Stimulated activated naive CD8-positive, alpha-beta T cell treated with anti-CD3 and anti-CD28 coated beads, Interleukin-15, amount 100 ng/mL, for 72 hours (primary cell): Measurements from ENCODE around the gene CEP83.
"Not testable (repeated sequence)": the region's sequence is repeated elsewhere in the genome, so short reads cannot be mapped to it uniquely, and the experiment has no call there.

Experiments
- ATAC-seq: fragments of 150-1000 bp; cut with Tn5 transposase; 2 replicates; pipeline ENCODE4 v1.10.0; 2021; ENCODE audit warnings: mild to moderate bottlenecking, moderate library complexity
- DNase-seq, 2 donors: peaks; one replicate each; pipeline ENCODE4 v3.0.0; 2021 to 2022
- H3K27ac Mint-ChIP-seq, 2 donors: one replicate each; pipeline ENCODE4 v1.8.0; 2022; ENCODE audit warnings: mild to moderate bottlenecking in 2 of 2, mixed read lengths in 2 of 2, moderate library complexity in 2 of 2
- H3K27me3 Mint-ChIP-seq: one replicate; pipeline ENCODE4 v1.8.0; 2022; ENCODE audit warnings: mixed read lengths
- H3K4me1 Mint-ChIP-seq: one replicate; pipeline ENCODE4 v1.8.0; 2022; ENCODE audit warnings: mild to moderate bottlenecking, mixed read lengths
- H3K4me3 Mint-ChIP-seq, 2 donors: one replicate each; pipeline ENCODE4 v1.8.0; 2022; ENCODE audit warnings: mild to moderate bottlenecking in 2 of 2, mixed read lengths in 2 of 2, moderate library complexity in 1 of 2
- H3K9me3 Mint-ChIP-seq, 2 donors: one replicate each; pipeline ENCODE4 v1.8.0; 2022; ENCODE audit warnings: mixed read lengths in 2 of 2

CEP83 gene

GRCh38 chr12:94416613-94417012, 43.1 kb downstream of the CEP83 start:
- Mint-ChIP-seq H3K27ac (no peak overlapping the region), H3K4me3 (no peak overlapping the region), H3K4me1 (no peaks in the 10 kb centered on the region), H3K27me3 (no peaks in the 10 kb centered on the region), H3K9me3 (peaks cover 16 to 17% of the 10 kb centered on the region in 2 donors)
- ATAC-seq (no peak), DNase-seq (no peak)

- no peak for ATAC-seq
- no peak for DNase-seq
- Mint-ChIP-seq H3K27me3 (no peaks in the 10 kb centered on the region), H3K4me1 (no peaks in the 10 kb centered on the region), H3K9me3 (peaks cover 10 to 17% of the 10 kb centered on the region in 2 donors), H3K27ac (no peak overlapping the region), H3K4me3 (no peak overlapping the region)
Observed at GRCh38 chr12:94415066-94415465, 44.6 kb downstream of the CEP83 start.

- no peak for DNase-seq
- peak overlapping the region; percentile 6 to 74 for H3K27ac Mint-ChIP-seq
- ATAC-seq, result peak; percentile 58
- peaks cover 19% of the 10 kb centered on the region for H3K4me1 Mint-ChIP-seq
- no peaks in the 10 kb centered on the region for H3K9me3 Mint-ChIP-seq
- no peaks in the 10 kb centered on the region for H3K27me3 Mint-ChIP-seq
- H3K4me3 Mint-ChIP-seq, result peak overlapping the region; percentile 13 to 16
Observed at GRCh38 chr12:94405413-94406116, 54.1 kb downstream of the CEP83 start.

GRCh38 chr12:94404854-94405253, 54.8 kb downstream of the CEP83 start:
- H3K4me1 Mint-ChIP-seq, result peaks cover 19% of the 10 kb centered on the region
- H3K9me3 Mint-ChIP-seq, result peaks cover 0 to 6% of the 10 kb centered on the region in 2 donors
- H3K27me3 Mint-ChIP-seq, result no peaks in the 10 kb centered on the region
- H3K27ac Mint-ChIP-seq, result peak overlapping the region in 1 of 2 donors; percentile 53
- DNase-seq (no peak), ATAC-seq (no peak)
- H3K4me3 Mint-ChIP-seq, result no peak overlapping the region

GRCh38 chr12:94401326-94401725, 58.3 kb downstream of the CEP83 start:
- ATAC-seq, result no peak
- Mint-ChIP-seq H3K9me3 (peaks cover 4 to 26% of the 10 kb centered on the region in 2 donors), H3K27me3 (no peaks in the 10 kb centered on the region), H3K27ac (no peak overlapping the region), H3K4me1 (peaks cover 17% of the 10 kb centered on the region), H3K4me3 (no peak overlapping the region)
- no peak for DNase-seq

- not testable (repeated sequence) for ATAC-seq, DNase-seq, H3K27me3 Mint-ChIP-seq, H3K4me1 Mint-ChIP-seq, H3K4me3 Mint-ChIP-seq, H3K27ac Mint-ChIP-seq
- H3K9me3 Mint-ChIP-seq, result peaks cover 4 to 26% of the 10 kb centered on the region in 2 donors
Observed at GRCh38 chr12:94398685-94399084, 61.0 kb downstream of the CEP83 start.

- no peak overlapping the region for H3K27ac Mint-ChIP-seq
- DNase-seq (no peak), ATAC-seq (no peak)
- no peak overlapping the region for H3K4me3 Mint-ChIP-seq
- H3K4me1 Mint-ChIP-seq, result no peaks in the 10 kb centered on the region
- H3K9me3 Mint-ChIP-seq, result peaks cover 4 to 28% of the 10 kb centered on the region in 2 donors
- H3K27me3 Mint-ChIP-seq, result no peaks in the 10 kb centered on the region
Observed at GRCh38 chr12:94397401-94397800, 62.3 kb downstream of the CEP83 start.

- DNase-seq, ATAC-seq, H3K27ac Mint-ChIP-seq, H3K4me1 Mint-ChIP-seq, H3K4me3 Mint-ChIP-seq, H3K27me3 Mint-ChIP-seq: not testable (repeated sequence)
- peaks cover 8 to 42% of the 10 kb centered on the region in 2 donors for H3K9me3 Mint-ChIP-seq
Observed at GRCh38 chr12:94396014-94396413, 63.7 kb downstream of the CEP83 start.

- Mint-ChIP-seq H3K27ac (peak overlapping the region in 1 of 2 donors; percentile 74), H3K4me3 (no peak overlapping the region), H3K9me3 (peaks cover 16 to 42% of the 10 kb centered on the region in 2 donors), H3K4me1 (peaks cover 5% of the 10 kb centered on the region), H3K27me3 (no peaks in the 10 kb centered on the region)
- ATAC-seq (no peak), DNase-seq (no peak)
Observed at GRCh38 chr12:94390130-94390485, 69.6 kb downstream of the CEP83 start.

- not testable (repeated sequence) for H3K4me3 Mint-ChIP-seq, ATAC-seq
- H3K27ac Mint-ChIP-seq, result peak overlapping the region in 1 of 2 donors; percentile 74
Observed at GRCh38 chr12:94389482-94390129, 70.1 kb downstream of the CEP83 start.

GRCh38 chr12:94386422-94386821, 73.2 kb downstream of the CEP83 start:
- Mint-ChIP-seq H3K9me3 (peaks cover 23 to 42% of the 10 kb centered on the region in 2 donors), H3K27me3 (no peaks in the 10 kb centered on the region), H3K4me1 (no peaks in the 10 kb centered on the region), H3K4me3 (no peak overlapping the region), H3K27ac (no peak overlapping the region)
- no peak for DNase-seq
- ATAC-seq, result no peak

More at GRCh38 chr12:94389482-94390129, 70.1 kb downstream of the CEP83 start:
- H3K27me3 Mint-ChIP-seq, H3K4me1 Mint-ChIP-seq, DNase-seq: not testable (repeated sequence)
- H3K9me3 Mint-ChIP-seq, result peaks cover 18 to 47% of the 10 kb centered on the region in 2 donors

GRCh38 chr12:94384030-94384429, 75.6 kb downstream of the CEP83 start:
- DNase-seq, result no peak
- Mint-ChIP-seq H3K4me3 (no peak overlapping the region), H3K9me3 (peaks cover 22 to 31% of the 10 kb centered on the region in 2 donors), H3K4me1 (peaks cover 12% of the 10 kb centered on the region), H3K27ac (no peak overlapping the region), H3K27me3 (no peaks in the 10 kb centered on the region)
- ATAC-seq, result no peak

GRCh38 chr12:94380507-94380906, 79.2 kb downstream of the CEP83 start:
- Mint-ChIP-seq H3K4me1 (peaks cover 12% of the 10 kb centered on the region), H3K27ac (peak overlapping the region in 1 of 2 donors; percentile 27)
- no peak for ATAC-seq

GRCh38 chr12:94379479-94380113, 80.1 kb downstream of the CEP83 start:
- peaks cover 8% of the 10 kb centered on the region in 2 donors for H3K9me3 Mint-ChIP-seq
- ATAC-seq (peak; percentile 40), DNase-seq (no peak)
- peaks cover 12% of the 10 kb centered on the region for H3K4me1 Mint-ChIP-seq
- H3K4me3 Mint-ChIP-seq, result no peak overlapping the region
- H3K27ac Mint-ChIP-seq, result no peak overlapping the region
- no peaks in the 10 kb centered on the region for H3K27me3 Mint-ChIP-seq

More at GRCh38 chr12:94380507-94380906, 79.2 kb downstream of the CEP83 start:
- no peak for DNase-seq
- H3K4me3 Mint-ChIP-seq, result no peak overlapping the region
- H3K9me3 Mint-ChIP-seq, result peaks cover 14 to 17% of the 10 kb centered on the region in 2 donors
- no peaks in the 10 kb centered on the region for H3K27me3 Mint-ChIP-seq

- H3K4me3 Mint-ChIP-seq, result no peak overlapping the region
- H3K27ac Mint-ChIP-seq, result no peak overlapping the region
- no peaks in the 10 kb centered on the region for H3K27me3 Mint-ChIP-seq
- DNase-seq, result no peak
- peaks cover 25% of the 10 kb centered on the region for H3K4me1 Mint-ChIP-seq
- H3K9me3 Mint-ChIP-seq, result no peaks in the 10 kb centered on the region
- ATAC-seq, result no peak
Observed at GRCh38 chr12:94377599-94377998, 82.1 kb downstream of the CEP83 start.

GRCh38 chr12:94374124-94374523, 85.5 kb downstream of the CEP83 start:
- ATAC-seq (no peak), DNase-seq (no peak)
- Mint-ChIP-seq H3K4me3 (no peak overlapping the region), H3K9me3 (no peaks in the 10 kb centered on the region), H3K27ac (no peak overlapping the region), H3K27me3 (no peaks in the 10 kb centered on the region), H3K4me1 (peaks cover 14% of the 10 kb centered on the region)
